ENCODE results near the gene ANKS6.

Gene ANKS6

GRCh38 chr9:98796364-98797101, at the start of gene ANKS6:
Gene ANKS6, minus strand, starts transcription at chr9:98796555. Its CDS starts 64 bp downstream, at chr9:98796491.
- peak; percentile 34 for TF ChIP-seq CTCF (IDR thresholded peaks at IDR 0.05; ENCODE audit: control insufficient read depth, insufficient read depth, low read depth, low read length, missing control alignments)
- no peak for DNase-seq (ENCODE audit: low read depth)

GRCh38 chr9:98846081-98846480, 49.7 kb upstream of the ANKS6 start:
- DNase-seq (ENCODE audit: low read depth): no peak
- TF ChIP-seq CTCF (IDR thresholded peaks at IDR 0.05; ENCODE audit: control insufficient read depth, insufficient read depth, low read depth, low read length, missing control alignments): no peak

More at GRCh38 chr9:98796364-98797101, at the start of gene ANKS6:
- H3K4me3 ChIP-seq (ENCODE audit: control insufficient read depth, low read depth, low read length): peak within 1 kb of the TSS; percentile 59

DNA sequence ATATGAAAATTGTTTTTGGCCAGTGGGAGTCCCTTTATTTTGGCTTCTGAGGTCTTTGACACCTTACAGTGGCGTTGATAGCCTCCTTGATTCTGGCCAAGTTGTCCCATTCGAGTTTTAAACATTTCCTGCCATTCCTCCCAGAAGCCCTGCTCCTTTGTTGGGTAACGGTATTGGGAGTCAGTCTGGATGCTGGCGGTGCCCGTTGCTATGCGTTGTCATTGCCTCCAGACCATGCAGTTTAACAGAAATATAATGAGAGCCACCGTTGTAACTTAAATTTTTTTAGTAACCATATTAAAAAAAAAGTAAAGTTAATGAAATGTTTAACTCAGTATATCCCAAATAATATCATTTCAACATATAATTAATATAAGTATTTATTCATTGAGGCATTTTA, 46.2 kb upstream of the ANKS6 start:
- DNase-seq (ENCODE audit: low read depth): no peak
- no peak for TF ChIP-seq CTCF (IDR thresholded peaks at IDR 0.05; ENCODE audit: control insufficient read depth, insufficient read depth, low read depth, low read length, missing control alignments)
- H3K4me3 ChIP-seq (ENCODE audit: control insufficient read depth, low read depth, low read length): no peak overlapping the region

More at GRCh38 chr9:98846081-98846480, 49.7 kb upstream of the ANKS6 start:
- no peak overlapping the region for H3K4me3 ChIP-seq (ENCODE audit: control insufficient read depth, low read depth, low read length)

GRCh38 chr9:98839724-98840123, 43.4 kb upstream of the ANKS6 start:
- H3K4me3 ChIP-seq (ENCODE audit: control insufficient read depth, low read depth, low read length): no peak overlapping the region
- no peak for DNase-seq (ENCODE audit: low read depth)
- no peak for TF ChIP-seq CTCF (IDR thresholded peaks at IDR 0.05; ENCODE audit: control insufficient read depth, insufficient read depth, low read depth, low read length, missing control alignments)

- no peak for DNase-seq (ENCODE audit: low read depth)
- TF ChIP-seq CTCF (IDR thresholded peaks at IDR 0.05; ENCODE audit: control insufficient read depth, insufficient read depth, low read depth, low read length, missing control alignments): no peak
- no peak overlapping the region for H3K4me3 ChIP-seq (ENCODE audit: control insufficient read depth, low read depth, low read length)
Observed at GRCh38 chr9:98838868-98839565, 42.7 kb upstream of the ANKS6 start.

- no peak for TF ChIP-seq CTCF (IDR thresholded peaks at IDR 0.05; ENCODE audit: control insufficient read depth, insufficient read depth, low read depth, low read length, missing control alignments)
- H3K4me3 ChIP-seq (ENCODE audit: control insufficient read depth, low read depth, low read length): no peak overlapping the region
- DNase-seq (ENCODE audit: low read depth): no peak
Observed at GRCh38 chr9:98838155-98838867, 42.0 kb upstream of the ANKS6 start.

All from AG09309 (cell line).